ENCODE data around the gene ATG16L1. TPM values are rescaled to one million over a fixed set of nuclear protein-coding genes. Genes with fewer than 3 reads are reported as not detected.

Gene ATG16L1
- total RNA-seq, 2 experiments from 2014 or later, result 22.1 to 24.4 TPM

GRCh38 chr2:233311241-233311926, 59.9 kb downstream of the ATG16L1 start:
- no peak for TF ChIP-seq CTCF (IDR thresholded peaks at IDR 0.05)
- Mint-ChIP-seq H3K9me3 (no peaks in the 10 kb centered on the region), H3K27me3 (no peaks in the 10 kb centered on the region), H3K27ac (no peak overlapping the region), H3K36me3 (ENCODE audit: low read depth) (no peaks in the 10 kb centered on the region), H3K4me3 (no peak overlapping the region), H3K4me1 (ENCODE audit: low read depth) (peaks cover 3% of the 10 kb centered on the region)
- ChIA-PET POLR2A (no interaction called here), CTCF (no interaction called here)
- DNase-seq (no peak), ATAC-seq (no peak)
- intact Hi-C loops (cut with micrococcal nuclease), result no loop called here

GRCh38 chr2:233312874-233313273, 61.4 kb downstream of the ATG16L1 start:
- POLR2A ChIA-PET, result no interaction called here
- no peak overlapping the region for H3K4me3 Mint-ChIP-seq

GRCh38 chr2:233314180-233314925, 62.9 kb downstream of the ATG16L1 start:
- POLR2A ChIA-PET, result no interaction called here
- CTCF ChIA-PET, result no interaction called here
- H3K27ac Mint-ChIP-seq, result no peak overlapping the region
- peaks cover 3% of the 10 kb centered on the region for H3K4me1 Mint-ChIP-seq (ENCODE audit: low read depth)
- no peak for TF ChIP-seq CTCF (IDR thresholded peaks at IDR 0.05)
- no peaks in the 10 kb centered on the region for H3K36me3 Mint-ChIP-seq (ENCODE audit: low read depth)
- DNase-seq (no peak), ATAC-seq (no peak)
- H3K9me3 Mint-ChIP-seq, result no peaks in the 10 kb centered on the region
- no peak overlapping the region for H3K4me3 Mint-ChIP-seq
- no peaks in the 10 kb centered on the region for H3K27me3 Mint-ChIP-seq
- intact Hi-C loops (cut with micrococcal nuclease), result no loop called here

More at GRCh38 chr2:233312874-233313273, 61.4 kb downstream of the ATG16L1 start:
- Mint-ChIP-seq H3K36me3 (ENCODE audit: low read depth) (no peaks in the 10 kb centered on the region), H3K27me3 (no peaks in the 10 kb centered on the region), H3K9me3 (no peaks in the 10 kb centered on the region), H3K27ac (no peak overlapping the region), H3K4me1 (ENCODE audit: low read depth) (peaks cover 3% of the 10 kb centered on the region)
- CTCF ChIA-PET, result no interaction called here
- TF ChIP-seq CTCF (IDR thresholded peaks at IDR 0.05), result no peak
- intact Hi-C loops (cut with micrococcal nuclease), result no loop called here
- ATAC-seq (no peak), DNase-seq (no peak)

GRCh38 chr2:233317196-233317943, 65.9 kb downstream of the ATG16L1 start:
- Mint-ChIP-seq H3K4me1 (ENCODE audit: low read depth) (peaks cover 3% of the 10 kb centered on the region), H3K9me3 (no peaks in the 10 kb centered on the region), H3K27me3 (no peaks in the 10 kb centered on the region), H3K27ac (no peak overlapping the region), H3K36me3 (ENCODE audit: low read depth) (no peaks in the 10 kb centered on the region), H3K4me3 (no peak overlapping the region)
- TF ChIP-seq CTCF (IDR thresholded peaks at IDR 0.05), result no peak
- no peak for DNase-seq
- ATAC-seq, result no peak
- ChIA-PET CTCF (no interaction called here), POLR2A (interaction anchor here (0.6 kb wide), 1 partner anchor 500 kb away, joined by 3 read pairs; no protein-coding TSS in a partner anchor)
- intact Hi-C loops (cut with micrococcal nuclease), result no loop called here

Measured in activated CD8-positive, alpha-beta T cell treated with anti-CD3 and anti-CD28 coated beads for 36 hours (primary cell).